Astrocyte (in vitro differentiated cells and primary cell): Measurements from ENCODE around the gene CCDC142.

Experiments used
- EZH2 ChIP-seq: IDR thresholded peaks from 2 replicates; pipeline ENCODE4 v1.6.1; 2012; ENCODE audit warnings: mild to moderate bottlenecking, low read length, inconsistent platforms; ENCODE audit not compliant: insufficient read depth
- TF ChIP-seq, protein P1 (sequence below): IDR thresholded peaks from 2 replicates; pipeline ENCODE4 v1.5.1; 2011; ENCODE audit warnings: low read depth, mild to moderate bottlenecking, inconsistent platforms, low read length, moderate library complexity; ENCODE audit not compliant: insufficient read depth

DNA sequence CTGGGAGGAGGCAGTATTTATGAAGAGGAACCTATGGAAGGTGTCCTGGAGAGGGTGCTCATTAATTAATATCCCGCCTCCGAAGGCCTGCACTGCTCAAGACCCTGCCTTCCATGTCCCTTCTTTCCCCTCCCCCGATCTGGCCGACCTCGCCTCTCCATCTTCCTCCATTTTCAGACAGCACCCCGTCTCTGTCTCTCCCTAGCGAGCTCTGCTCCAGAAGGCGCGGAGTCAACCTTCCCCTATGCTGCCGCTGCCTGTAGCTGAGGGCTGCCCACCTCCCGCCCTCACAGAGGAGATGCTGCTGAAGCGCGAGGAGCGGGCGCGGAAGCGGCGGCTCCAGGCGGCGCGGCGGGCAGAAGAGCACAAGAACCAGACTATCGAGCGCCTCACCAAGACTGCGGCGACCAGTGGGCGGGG is 25.7 kb downstream of the CCDC142 start:
- TF ChIP-seq, protein P1, sequence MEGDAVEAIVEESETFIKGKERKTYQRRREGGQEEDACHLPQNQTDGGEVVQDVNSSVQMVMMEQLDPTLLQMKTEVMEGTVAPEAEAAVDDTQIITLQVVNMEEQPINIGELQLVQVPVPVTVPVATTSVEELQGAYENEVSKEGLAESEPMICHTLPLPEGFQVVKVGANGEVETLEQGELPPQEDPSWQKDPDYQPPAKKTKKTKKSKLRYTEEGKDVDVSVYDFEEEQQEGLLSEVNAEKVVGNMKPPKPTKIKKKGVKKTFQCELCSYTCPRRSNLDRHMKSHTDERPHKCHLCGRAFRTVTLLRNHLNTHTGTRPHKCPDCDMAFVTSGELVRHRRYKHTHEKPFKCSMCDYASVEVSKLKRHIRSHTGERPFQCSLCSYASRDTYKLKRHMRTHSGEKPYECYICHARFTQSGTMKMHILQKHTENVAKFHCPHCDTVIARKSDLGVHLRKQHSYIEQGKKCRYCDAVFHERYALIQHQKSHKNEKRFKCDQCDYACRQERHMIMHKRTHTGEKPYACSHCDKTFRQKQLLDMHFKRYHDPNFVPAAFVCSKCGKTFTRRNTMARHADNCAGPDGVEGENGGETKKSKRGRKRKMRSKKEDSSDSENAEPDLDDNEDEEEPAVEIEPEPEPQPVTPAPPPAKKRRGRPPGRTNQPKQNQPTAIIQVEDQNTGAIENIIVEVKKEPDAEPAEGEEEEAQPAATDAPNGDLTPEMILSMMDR, result no peak
- no peak for TF ChIP-seq EZH2
